D721Med (cell line): ENCODE measurements around the gene OVOL1.

Source experiments
- DNase-seq: peaks from one replicate; pipeline ENCODE4 v3.0.0; 2011; ENCODE audit warnings: low spot score; ENCODE audit not compliant: insufficient read length
- FAIRE-seq: peaks from 2 replicates; lab custom pipeline; 2011; peaks lifted over from hg19 to GRCh38; lab: Jason Lieb, UNC
- CTCF ChIP-seq: IDR thresholded peaks from 2 replicates; pipeline ENCODE4 v1.5.1; 2012; ENCODE audit warnings: mild to moderate bottlenecking, control low read depth; ENCODE audit not compliant: insufficient read depth; ENCODE audit errors: missing control alignments

OVOL1 gene

GRCh38 chr11:65781962-65782815 is 4.7 kb upstream of the OVOL1 start:
- DNase-seq: peak; percentile 12
- FAIRE-seq: no peak
- TF ChIP-seq CTCF: no peak

- no peak for TF ChIP-seq CTCF
- no peak for FAIRE-seq
- no peak for DNase-seq
Observed at GRCh38 chr11:65782816-65783228, 4.0 kb upstream of the OVOL1 start.

- no peak for TF ChIP-seq CTCF
- DNase-seq (no peak), FAIRE-seq (no peak)
Observed at GRCh38 chr11:65785319-65786007, 1.4 kb upstream of the OVOL1 start.

GRCh38 chr11:65786008-65786785 is 666 bp upstream of the OVOL1 start:
- DNase-seq (no peak), FAIRE-seq (no peak)
- TF ChIP-seq CTCF: no peak

GRCh38 chr11:65787649-65788622 is 1.1 kb downstream of the OVOL1 start:
- DNase-seq (no peak), FAIRE-seq (no peak)
- TF ChIP-seq CTCF: no peak

GRCh38 chr11:65788821-65789220 is 2.0 kb downstream of the OVOL1 start:
- FAIRE-seq (no peak), DNase-seq (no peak)
- no peak for TF ChIP-seq CTCF
